IMR-90 (cell line): Measurements from ENCODE around the gene RPEL1. TPM values are rescaled to one million over a fixed set of nuclear protein-coding genes. Genes with fewer than 3 reads are reported as not detected.

Experiments
- ATAC-seq: fragments of 200-7000 bp; cut with Tn5 transposase; 2 replicates; pipeline ENCODE4 v1.9.1; 2020; ENCODE audit warnings: low read depth, mild to moderate bottlenecking, moderate library complexity
- BruUV-seq: library from RNA; stranded (reverse); fragments of 400-500 nt; replicated peaks from 2 replicates; lab custom pipeline; 2021; lab: Mats Ljungman, UMichigan
- CTCF ChIA-PET: fragments of 300-600 bp; formaldehyde crosslinking; extraction: SDS; loops from one replicate; lab custom pipeline; 2021; ENCODE audit warnings: antibody characterized with exemption; lab: Yijun Ruan, JAX
- POLR2A ChIA-PET: fragments of 300-600 bp; sonication (Branson Sonifier 250); formaldehyde crosslinking; loops from one replicate; lab custom pipeline; 2022; ENCODE audit warnings: antibody characterized with exemption; ENCODE audit not compliant: unreplicated experiment; lab: Charles Lee
- DNase-seq: peaks from one replicate; pipeline ENCODE4 v3.0.0; 2013
- H2AFZ ChIP-seq: replicated peaks from 2 replicates; pipeline ENCODE3; 2013; ENCODE audit warnings: low read length, mild to moderate bottlenecking; ENCODE audit not compliant: poor library complexity
- H2AK5ac ChIP-seq: 2 replicates; pipeline ENCODE4 v1.6.1; 2013; ENCODE audit warnings: low read depth, low read length, inconsistent platforms
- H2AK9ac ChIP-seq: replicated peaks from 2 replicates; pipeline ENCODE3; 2013; ENCODE audit warnings: mild to moderate bottlenecking, low read depth, low read length, moderate library complexity; ENCODE audit not compliant: poor library complexity
- H2BK120ac ChIP-seq: 2 replicates; pipeline ENCODE4 v1.6.1; 2013; ENCODE audit warnings: low read depth, low read length, inconsistent platforms
- H2BK15ac ChIP-seq: 3 replicates; pipeline ENCODE4 v1.6.1; 2013; ENCODE audit warnings: low read depth, low read length, inconsistent platforms
- H2BK20ac ChIP-seq: 2 replicates; pipeline ENCODE4 v1.6.1; 2013; ENCODE audit warnings: low read depth, mild to moderate bottlenecking, inconsistent platforms, low read length, moderate library complexity
- H2BK5ac ChIP-seq: 2 replicates; pipeline ENCODE4 v1.6.1; 2013; ENCODE audit warnings: mild to moderate bottlenecking, low read depth, low read length, inconsistent platforms; ENCODE audit not compliant: poor library complexity, severe bottlenecking
- H3K14ac ChIP-seq: replicated peaks from 2 replicates; pipeline ENCODE4 v1.6.1; 2013; ENCODE audit warnings: low read depth, low read length, inconsistent platforms
- H3K18ac ChIP-seq: 2 replicates; pipeline ENCODE4 v1.6.1; 2013; ENCODE audit warnings: low read depth, low read length, control low read depth
- H3K23ac ChIP-seq: 2 replicates; pipeline ENCODE4 v1.6.1; 2013; ENCODE audit warnings: low read depth, low read length, inconsistent platforms
- H3K27ac ChIP-seq: 2 replicates; pipeline ENCODE4 v1.5.1; 2013; ENCODE audit warnings: mild to moderate bottlenecking, control low read depth, low read length; ENCODE audit not compliant: insufficient read depth
- H3K27me3 ChIP-seq: 2 replicates; pipeline ENCODE4 v1.6.1; 2013; ENCODE audit warnings: low read length; ENCODE audit not compliant: control insufficient read depth, insufficient read depth
- H3K36me3 ChIP-seq: 2 replicates; pipeline ENCODE4 v1.6.1; 2013; ENCODE audit warnings: low read length, mixed read lengths; ENCODE audit not compliant: control insufficient read depth, insufficient read depth
- H3K4ac ChIP-seq: 2 replicates; pipeline ENCODE4 v1.6.1; 2013; ENCODE audit warnings: low read depth, low read length, inconsistent platforms
- H3K4me1 ChIP-seq: 2 replicates; pipeline ENCODE4 v1.6.1; 2013; ENCODE audit warnings: low read length, mixed read lengths; ENCODE audit not compliant: control insufficient read depth, insufficient read depth
- H3K4me2 ChIP-seq: 2 replicates; pipeline ENCODE4 v1.6.1; 2013; ENCODE audit warnings: low read depth, mild to moderate bottlenecking, control low read depth, low read length, moderate library complexity
- H3K4me3 ChIP-seq: 2 replicates; pipeline ENCODE4 v1.5.1; 2013; ENCODE audit warnings: low read depth, mild to moderate bottlenecking, control low read depth, low read length, moderate library complexity; ENCODE audit not compliant: insufficient read depth
- H3K56ac ChIP-seq: 2 replicates; pipeline ENCODE4 v1.6.1; 2013; ENCODE audit warnings: low read length, inconsistent platforms; ENCODE audit not compliant: insufficient read depth; ENCODE audit errors: extremely low read depth
- H3K79me1 ChIP-seq, 2 experiments: 2 replicates each; pipeline ENCODE4 v1.6.1; 2013; ENCODE audit warnings: low read length in 2 of 2, inconsistent platforms in 1 of 2, low read depth in 1 of 2
- H3K9ac ChIP-seq: 2 replicates; pipeline ENCODE4 v1.6.1; 2013; ENCODE audit warnings: low read depth, low read length, control low read depth
- H3K9me1 ChIP-seq: 2 replicates; pipeline ENCODE4 v1.6.1; 2013; ENCODE audit warnings: low read length, inconsistent platforms; ENCODE audit not compliant: insufficient read depth
- H3K9me3 ChIP-seq: 2 replicates; pipeline ENCODE4 v1.6.1; 2013; ENCODE audit warnings: low read length; ENCODE audit not compliant: control insufficient read depth, insufficient read depth
- H4K20me1 ChIP-seq: 2 replicates; pipeline ENCODE4 v1.6.1; 2013; ENCODE audit warnings: low read length, inconsistent platforms; ENCODE audit not compliant: insufficient read depth
- H4K5ac ChIP-seq: 2 replicates; pipeline ENCODE4 v1.6.1; 2013; ENCODE audit warnings: mild to moderate bottlenecking, low read depth, low read length, control low read depth
- H4K8ac ChIP-seq, 2 experiments: 2 replicates each; pipeline ENCODE4 v1.6.1; 2013; ENCODE audit warnings: low read depth in 2 of 2, low read length in 2 of 2, control low read depth in 1 of 2, inconsistent platforms in 1 of 2
- H4K91ac ChIP-seq: 2 replicates; pipeline ENCODE4 v1.6.1; 2013; ENCODE audit warnings: low read depth, low read length, inconsistent platforms; ENCODE audit not compliant: insufficient read depth
- BHLHE40 ChIP-seq: fragments of 150-350 bp; IDR thresholded peaks from 2 replicates; pipeline ENCODE4 v1.6.1; 2016; ENCODE audit warnings: mild to moderate bottlenecking, low read depth, low read length
- CEBPB ChIP-seq: IDR thresholded peaks from 2 replicates; pipeline ENCODE4 v1.6.1; 2012; ENCODE audit warnings: low read depth, low read length, improper control_type of control experiment
- CHD1 ChIP-seq: IDR thresholded peaks from 2 replicates; pipeline ENCODE4 v1.6.1; 2012; ENCODE audit warnings: low read depth, low read length, improper control_type of control experiment
- CTCF ChIP-seq: conservative IDR thresholded peaks from 2 replicates; pipeline ENCODE4 v1.5.1; 2012; ENCODE audit warnings: mild to moderate bottlenecking, low read depth, low read length, improper control_type of control experiment
- FOS ChIP-seq: fragments of 150-350 bp; IDR thresholded peaks from 2 replicates; pipeline ENCODE4 v1.6.1; 2016; ENCODE audit warnings: low read depth, low read length
- MAFK ChIP-seq: IDR thresholded peaks from 2 replicates; pipeline ENCODE4 v1.6.1; 2012; ENCODE audit warnings: low read depth, low read length, improper control_type of control experiment
- MAZ ChIP-seq: IDR thresholded peaks from 2 replicates; pipeline ENCODE4 v1.6.1; 2012; ENCODE audit warnings: low read depth, mild to moderate bottlenecking, low read length, improper control_type of control experiment, moderate library complexity, borderline replicate concordance
- MXI1 ChIP-seq: IDR thresholded peaks from 2 replicates; pipeline ENCODE4 v1.6.1; 2012; ENCODE audit warnings: low read depth, mild to moderate bottlenecking, low read length, moderate library complexity, borderline replicate concordance
- NFE2L2 ChIP-seq: fragments of 150-350 bp; IDR thresholded peaks from 2 replicates; pipeline ENCODE4 v1.6.1; 2016; ENCODE audit warnings: low read depth, mild to moderate bottlenecking, low read length
- POLR2A ChIP-seq: IDR thresholded peaks from 2 replicates; pipeline ENCODE4 v1.6.1; 2012; ENCODE audit warnings: mild to moderate bottlenecking, low read depth, low read length
- RAD21 ChIP-seq: IDR thresholded peaks from 2 replicates; pipeline ENCODE4 v1.6.1; 2012; ENCODE audit warnings: low read length, improper control_type of control experiment
- RCOR1 ChIP-seq: IDR thresholded peaks from 2 replicates; pipeline ENCODE4 v1.6.1; 2012; ENCODE audit warnings: mild to moderate bottlenecking, low read length, improper control_type of control experiment; ENCODE audit not compliant: insufficient replicate concordance
- RFX5 ChIP-seq: IDR thresholded peaks from 2 replicates; pipeline ENCODE4 v1.8.0; 2012; ENCODE audit warnings: low read depth, mild to moderate bottlenecking, low read length, moderate library complexity
- SMC3 ChIP-seq: fragments of 150-350 bp; IDR thresholded peaks from 2 replicates; pipeline ENCODE4 v1.6.1; 2016; ENCODE audit warnings: low read depth, mild to moderate bottlenecking, antibody characterized with exemption, low read length, moderate library complexity
- USF2 ChIP-seq: fragments of 150-350 bp; IDR thresholded peaks from 2 replicates; pipeline ENCODE4 v1.6.1; 2017; ENCODE audit warnings: mild to moderate bottlenecking, antibody characterized with exemption, low read length, low read depth
- dilution Hi-C: fragments of 300-500 bp; cut with HindIII; formaldehyde crosslinking; loops from one replicate; pipeline ENCODE4 v1.14.3; 2018; ENCODE audit warnings: low sequenced_read_pairs; ENCODE audit not compliant: unreplicated experiment
- in situ Hi-C: fragments of 300-500 bp; cut with MboI; formaldehyde crosslinking; loops from 3 replicates; pipeline ENCODE4 v1.14.3; 2019; ENCODE audit warnings: low sequenced_read_pairs, inconsistent platforms, mixed read lengths
- intact Hi-C: fragments of 100-400 bp; cut with micrococcal nuclease; formaldehyde crosslinking; loops from 2 replicates; pipeline ENCODE4 v1.10.0; 2022
- polyA plus RNA-seq, 3 experiments: library from polyadenylated mRNA; depleted of rRNA; stranded (reverse); fragments of >200 nt; gene quantifications; 2 replicates each; pipeline ENCODE4 v1.2.3, GENCODE V29; 2012; ENCODE audit warnings: low replicate concordance in 1 of 3
- total RNA-seq: library from RNA; depleted of rRNA; stranded (reverse); fragments of >200 nt; gene quantifications from 2 replicates; pipeline ENCODE4 v1.2.3, GENCODE V29; 2012
- TF ChIP-seq, protein P1 (sequence below): fragments of 150-350 bp; IDR thresholded peaks from 2 replicates; pipeline ENCODE4 v1.6.1; 2016; ENCODE audit warnings: low read depth, mild to moderate bottlenecking, low read length, moderate library complexity, borderline replicate concordance

Gene RPEL1
- total and polyA plus RNA-seq, 2 of the 4 experiments (the other 2 are of a cell fraction) = under 0.01 to 0.26 TPM

GRCh38 chr10:103225939-103226338 lies 19.7 kb upstream of the RPEL1 start:
- Histone ChIP-seq H3K27ac (no peak overlapping the region), H4K20me1 (no peaks in the 10 kb centered on the region), H2AK5ac (no peak overlapping the region), H3K4ac (no peak overlapping the region), H3K79me1 (peaks cover 0 to 5% of the 10 kb centered on the region in 2 experiments; a peak in 1 of 4 replicates), H3K9me1 (peaks cover 3% of the 10 kb centered on the region; the same call in 1 of the 2 replicates), H2BK120ac (no peak overlapping the region), H3K4me3 (no peak overlapping the region), H3K23ac (no peak overlapping the region), H3K36me3 (no peaks in the 10 kb centered on the region), H2AFZ (no peak overlapping the region), H3K9me3 (peaks cover 9% of the 10 kb centered on the region), H2BK20ac (no peak overlapping the region), H4K8ac (no peak overlapping the region), H2BK5ac (no peak overlapping the region), H3K14ac (no peak overlapping the region), H3K4me2 (no peak overlapping the region), H3K27me3 (no peaks in the 10 kb centered on the region), H2BK15ac (no peak overlapping the region), H3K56ac (no peak overlapping the region), H4K5ac (no peak overlapping the region), H3K9ac (no peak overlapping the region), H3K18ac (no peak overlapping the region), H4K91ac (no peak overlapping the region; the same call in 1 of the 2 replicates), H2AK9ac (no peak overlapping the region), H3K4me1 (peaks cover 9% of the 10 kb centered on the region)
- no peak for ATAC-seq
- no TSS peak for BruUV-seq
- CTCF ChIA-PET = no interaction called here
- in situ Hi-C loops = no loop called here
- DNase-seq = no peak
- TF ChIP-seq CHD1 (no peak), SMC3 (no peak), MAZ (no peak), CEBPB (no peak; the same call in 1 of the 2 replicates), CTCF (no peak), USF2 (no peak), NFE2L2 (no peak), POLR2A (no peak), MAFK (no peak), BHLHE40 (no peak), RCOR1 (no peak), RFX5 (no peak), FOS (no peak), RAD21 (no peak), MXI1 (no peak)
- TF ChIP-seq, protein P1, sequence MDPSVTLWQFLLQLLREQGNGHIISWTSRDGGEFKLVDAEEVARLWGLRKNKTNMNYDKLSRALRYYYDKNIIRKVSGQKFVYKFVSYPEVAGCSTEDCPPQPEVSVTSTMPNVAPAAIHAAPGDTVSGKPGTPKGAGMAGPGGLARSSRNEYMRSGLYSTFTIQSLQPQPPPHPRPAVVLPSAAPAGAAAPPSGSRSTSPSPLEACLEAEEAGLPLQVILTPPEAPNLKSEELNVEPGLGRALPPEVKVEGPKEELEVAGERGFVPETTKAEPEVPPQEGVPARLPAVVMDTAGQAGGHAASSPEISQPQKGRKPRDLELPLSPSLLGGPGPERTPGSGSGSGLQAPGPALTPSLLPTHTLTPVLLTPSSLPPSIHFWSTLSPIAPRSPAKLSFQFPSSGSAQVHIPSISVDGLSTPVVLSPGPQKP = no peak
- intact Hi-C loops = no loop called here
- dilution Hi-C loops = no loop called here
- POLR2A ChIA-PET = no interaction called here
